HepG2 (cell line): Measurements from ENCODE around the gene SLC2A4. TPM values are rescaled to one million over a fixed set of nuclear protein-coding genes. Genes with fewer than 3 reads are reported as not detected.

Source experiments
- EEA1 ChIP-seq: sonication (generic); formaldehyde crosslinking; IDR thresholded peaks from 2 replicates; pipeline ENCODE4 v1.5.1; 2020; ENCODE audit warnings: mild to moderate bottlenecking, missing genetic modification reagents, borderline replicate concordance
- FOXP1 ChIP-seq, 2 experiments: fragments of 450-650 bp in 1 of 2; IDR thresholded peaks; 2 replicates each; pipeline ENCODE4 v1.6.1; 2017 to 2018; ENCODE audit warnings: antibody characterized with exemption in 1 of 2
- GATAD2A ChIP-seq: IDR thresholded peaks from 2 replicates; pipeline ENCODE4 v1.6.1; 2016
- KLF6 ChIP-seq: IDR thresholded peaks from 2 replicates; pipeline ENCODE4 v1.8.0; 2016; ENCODE audit warnings: missing biosample characterization, missing genetic modification reagents
- MEF2D ChIP-seq: sonication (generic); formaldehyde crosslinking; IDR thresholded peaks from 2 replicates; pipeline ENCODE4 v1.5.1; 2020; ENCODE audit warnings: mild to moderate bottlenecking, missing genetic modification reagents
- NRL ChIP-seq: sonication (generic); formaldehyde crosslinking; IDR thresholded peaks from 2 replicates; pipeline ENCODE4 v1.5.0; 2020; ENCODE audit warnings: missing genetic modification reagents, mild to moderate bottlenecking, moderate library complexity, borderline replicate concordance
- SMARCE1 ChIP-seq: fragments of 450-650 bp; IDR thresholded peaks from 2 replicates; pipeline ENCODE4 v1.6.1; 2017; ENCODE audit warnings: borderline replicate concordance
- SRY ChIP-seq: sonication (generic); formaldehyde crosslinking; IDR thresholded peaks from 2 replicates; pipeline ENCODE4 v1.8.0; 2022; ENCODE audit warnings: mild to moderate bottlenecking, missing genetic modification reagents
- polyA plus RNA-seq, 8 experiments: library from polyadenylated mRNA; depleted of rRNA in 3 of 8; stranded (reverse) in 7 of 8; unstranded in 1 of 8; fragments of >200 nt; fragmentation: Illumina TruSeq in 4 of 8; extraction: Trizol in 4 of 8; gene quantifications; 2 replicates each; pipeline versions ENCODE4 v1.2.1 to v1.2.3, GENCODE V29; 2011 to 2016; ENCODE audit warnings: low read depth in 4 of 8, missing spikeins in 1 of 8, mixed read lengths in 1 of 8; ENCODE audit not compliant: insufficient read depth in 1 of 8
- total RNA-seq, 5 experiments: library from RNA; depleted of rRNA; stranded (reverse); fragments of >200 nt; fragmentation: Illumina TruSeq; extraction: Trizol; gene quantifications; 2 replicates each; pipeline ENCODE4 v1.2.3, GENCODE V29; 2016; ENCODE audit warnings: low read depth in 1 of 5
- TF ChIP-seq, protein P1 (sequence below): sonication (generic); formaldehyde crosslinking; IDR thresholded peaks from 2 replicates; pipeline ENCODE4 v1.8.0; 2022; ENCODE audit warnings: mild to moderate bottlenecking, missing genetic modification reagents, moderate library complexity
- TF ChIP-seq, protein P2 (sequence below): sonication (generic); formaldehyde crosslinking; IDR thresholded peaks from 2 replicates; pipeline ENCODE4 v1.4.0; 2020; ENCODE audit warnings: missing genetic modification reagents, borderline replicate concordance
- TF ChIP-seq, protein P3 (sequence below): IDR thresholded peaks from 2 replicates; pipeline ENCODE4 v1.6.1; 2016; ENCODE audit warnings: mild to moderate bottlenecking, missing biosample characterization, missing genetic modification reagents
- TF ChIP-seq, protein P4 (sequence below): sonication (generic); formaldehyde crosslinking; IDR thresholded peaks from 2 replicates; pipeline ENCODE4 v1.5.1; 2020; ENCODE audit warnings: mild to moderate bottlenecking, missing genetic modification reagents, moderate library complexity
- TF ChIP-seq, protein P5 (sequence below): sonication (generic); formaldehyde crosslinking; IDR thresholded peaks from 2 replicates; pipeline ENCODE4; 2020; ENCODE audit warnings: missing genetic modification reagents, mild to moderate bottlenecking, borderline replicate concordance
- TF ChIP-seq, protein P6 (sequence below): sonication (generic); formaldehyde crosslinking; IDR thresholded peaks from 2 replicates; pipeline ENCODE4 v1.8.1; 2023; ENCODE audit warnings: mild to moderate bottlenecking, inconsistent platforms, moderate library complexity, missing genetic modification reagents, borderline replicate concordance

Gene SLC2A4
- total and polyA plus RNA-seq, 2 of the 13 experiments (the other 11 are each of a cell fraction or from before 2014, with no cell fraction given) = 4.9 to 5.8 TPM

DNA sequence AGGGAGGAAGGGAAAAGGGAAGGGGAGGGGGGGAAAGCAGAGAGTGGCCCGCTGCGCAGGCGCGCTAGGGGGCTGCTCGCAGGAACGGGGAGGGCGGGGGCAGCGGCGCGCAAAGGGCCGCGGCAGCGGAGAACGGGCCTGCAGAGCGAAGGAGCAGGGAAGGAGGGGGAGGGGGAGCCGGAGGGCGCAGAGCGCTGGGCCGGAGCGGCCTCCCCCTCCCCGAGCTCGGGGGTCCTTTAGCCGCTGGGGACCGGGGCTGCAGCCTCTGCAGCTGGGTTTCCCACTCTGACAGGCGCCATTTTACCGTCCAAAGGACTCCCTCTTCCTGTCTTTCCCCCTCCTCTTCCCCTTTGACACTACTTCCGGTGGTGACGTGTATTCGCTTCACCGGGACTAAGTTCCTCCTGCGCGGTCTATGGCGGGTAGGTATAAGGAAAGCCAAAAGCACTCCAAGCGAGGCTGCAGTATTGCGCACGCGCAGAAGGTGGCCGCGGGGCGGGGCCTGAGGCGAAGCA, 29.8 kb upstream of the SLC2A4 start, which contains the start of gene CTDNEP1 (continued):
- TF ChIP-seq, protein P1, sequence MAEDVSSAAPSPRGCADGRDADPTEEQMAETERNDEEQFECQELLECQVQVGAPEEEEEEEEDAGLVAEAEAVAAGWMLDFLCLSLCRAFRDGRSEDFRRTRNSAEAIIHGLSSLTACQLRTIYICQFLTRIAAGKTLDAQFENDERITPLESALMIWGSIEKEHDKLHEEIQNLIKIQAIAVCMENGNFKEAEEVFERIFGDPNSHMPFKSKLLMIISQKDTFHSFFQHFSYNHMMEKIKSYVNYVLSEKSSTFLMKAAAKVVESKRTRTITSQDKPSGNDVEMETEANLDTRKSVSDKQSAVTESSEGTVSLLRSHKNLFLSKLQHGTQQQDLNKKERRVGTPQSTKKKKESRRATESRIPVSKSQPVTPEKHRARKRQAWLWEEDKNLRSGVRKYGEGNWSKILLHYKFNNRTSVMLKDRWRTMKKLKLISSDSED (CRISPR knock-in tag) = no peak
- TF ChIP-seq, protein P2, sequence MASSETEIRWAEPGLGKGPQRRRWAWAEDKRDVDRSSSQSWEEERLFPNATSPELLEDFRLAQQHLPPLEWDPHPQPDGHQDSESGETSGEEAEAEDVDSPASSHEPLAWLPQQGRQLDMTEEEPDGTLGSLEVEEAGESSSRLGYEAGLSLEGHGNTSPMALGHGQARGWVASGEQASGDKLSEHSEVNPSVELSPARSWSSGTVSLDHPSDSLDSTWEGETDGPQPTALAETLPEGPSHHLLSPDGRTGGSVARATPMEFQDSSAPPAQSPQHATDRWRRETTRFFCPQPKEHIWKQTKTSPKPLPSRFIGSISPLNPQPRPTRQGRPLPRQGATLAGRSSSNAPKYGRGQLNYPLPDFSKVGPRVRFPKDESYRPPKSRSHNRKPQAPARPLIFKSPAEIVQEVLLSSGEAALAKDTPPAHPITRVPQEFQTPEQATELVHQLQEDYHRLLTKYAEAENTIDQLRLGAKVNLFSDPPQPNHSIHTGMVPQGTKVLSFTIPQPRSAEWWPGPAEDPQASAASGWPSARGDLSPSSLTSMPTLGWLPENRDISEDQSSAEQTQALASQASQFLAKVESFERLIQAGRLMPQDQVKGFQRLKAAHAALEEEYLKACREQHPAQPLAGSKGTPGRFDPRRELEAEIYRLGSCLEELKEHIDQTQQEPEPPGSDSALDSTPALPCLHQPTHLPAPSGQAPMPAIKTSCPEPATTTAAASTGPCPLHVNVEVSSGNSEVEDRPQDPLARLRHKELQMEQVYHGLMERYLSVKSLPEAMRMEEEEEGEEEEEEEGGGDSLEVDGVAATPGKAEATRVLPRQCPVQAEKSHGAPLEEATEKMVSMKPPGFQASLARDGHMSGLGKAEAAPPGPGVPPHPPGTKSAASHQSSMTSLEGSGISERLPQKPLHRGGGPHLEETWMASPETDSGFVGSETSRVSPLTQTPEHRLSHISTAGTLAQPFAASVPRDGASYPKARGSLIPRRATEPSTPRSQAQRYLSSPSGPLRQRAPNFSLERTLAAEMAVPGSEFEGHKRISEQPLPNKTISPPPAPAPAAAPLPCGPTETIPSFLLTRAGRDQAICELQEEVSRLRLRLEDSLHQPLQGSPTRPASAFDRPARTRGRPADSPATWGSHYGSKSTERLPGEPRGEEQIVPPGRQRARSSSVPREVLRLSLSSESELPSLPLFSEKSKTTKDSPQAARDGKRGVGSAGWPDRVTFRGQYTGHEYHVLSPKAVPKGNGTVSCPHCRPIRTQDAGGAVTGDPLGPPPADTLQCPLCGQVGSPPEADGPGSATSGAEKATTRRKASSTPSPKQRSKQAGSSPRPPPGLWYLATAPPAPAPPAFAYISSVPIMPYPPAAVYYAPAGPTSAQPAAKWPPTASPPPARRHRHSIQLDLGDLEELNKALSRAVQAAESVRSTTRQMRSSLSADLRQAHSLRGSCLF (CRISPR knock-in tag) = no peak
- no peak for TF ChIP-seq EEA1 (CRISPR knock-in tag)
- TF ChIP-seq, protein P3, sequence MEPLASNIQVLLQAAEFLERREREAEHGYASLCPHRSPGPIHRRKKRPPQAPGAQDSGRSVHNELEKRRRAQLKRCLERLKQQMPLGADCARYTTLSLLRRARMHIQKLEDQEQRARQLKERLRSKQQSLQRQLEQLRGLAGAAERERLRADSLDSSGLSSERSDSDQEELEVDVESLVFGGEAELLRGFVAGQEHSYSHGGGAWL = no peak
- peak; percentile 21; the same call in 1 of the 2 replicates for TF ChIP-seq KLF6 (CRISPR knock-in tag)
- TF ChIP-seq FOXP1 (IDR thresholded peaks at IDR 0.05) = no peak
- no peak for TF ChIP-seq FOXP1 (CRISPR knock-in tag; IDR thresholded peaks at IDR 0.05)
- no peak for TF ChIP-seq NRL (CRISPR knock-in tag)
- TF ChIP-seq SRY (CRISPR knock-in tag) = no peak
- TF ChIP-seq, protein P4, sequence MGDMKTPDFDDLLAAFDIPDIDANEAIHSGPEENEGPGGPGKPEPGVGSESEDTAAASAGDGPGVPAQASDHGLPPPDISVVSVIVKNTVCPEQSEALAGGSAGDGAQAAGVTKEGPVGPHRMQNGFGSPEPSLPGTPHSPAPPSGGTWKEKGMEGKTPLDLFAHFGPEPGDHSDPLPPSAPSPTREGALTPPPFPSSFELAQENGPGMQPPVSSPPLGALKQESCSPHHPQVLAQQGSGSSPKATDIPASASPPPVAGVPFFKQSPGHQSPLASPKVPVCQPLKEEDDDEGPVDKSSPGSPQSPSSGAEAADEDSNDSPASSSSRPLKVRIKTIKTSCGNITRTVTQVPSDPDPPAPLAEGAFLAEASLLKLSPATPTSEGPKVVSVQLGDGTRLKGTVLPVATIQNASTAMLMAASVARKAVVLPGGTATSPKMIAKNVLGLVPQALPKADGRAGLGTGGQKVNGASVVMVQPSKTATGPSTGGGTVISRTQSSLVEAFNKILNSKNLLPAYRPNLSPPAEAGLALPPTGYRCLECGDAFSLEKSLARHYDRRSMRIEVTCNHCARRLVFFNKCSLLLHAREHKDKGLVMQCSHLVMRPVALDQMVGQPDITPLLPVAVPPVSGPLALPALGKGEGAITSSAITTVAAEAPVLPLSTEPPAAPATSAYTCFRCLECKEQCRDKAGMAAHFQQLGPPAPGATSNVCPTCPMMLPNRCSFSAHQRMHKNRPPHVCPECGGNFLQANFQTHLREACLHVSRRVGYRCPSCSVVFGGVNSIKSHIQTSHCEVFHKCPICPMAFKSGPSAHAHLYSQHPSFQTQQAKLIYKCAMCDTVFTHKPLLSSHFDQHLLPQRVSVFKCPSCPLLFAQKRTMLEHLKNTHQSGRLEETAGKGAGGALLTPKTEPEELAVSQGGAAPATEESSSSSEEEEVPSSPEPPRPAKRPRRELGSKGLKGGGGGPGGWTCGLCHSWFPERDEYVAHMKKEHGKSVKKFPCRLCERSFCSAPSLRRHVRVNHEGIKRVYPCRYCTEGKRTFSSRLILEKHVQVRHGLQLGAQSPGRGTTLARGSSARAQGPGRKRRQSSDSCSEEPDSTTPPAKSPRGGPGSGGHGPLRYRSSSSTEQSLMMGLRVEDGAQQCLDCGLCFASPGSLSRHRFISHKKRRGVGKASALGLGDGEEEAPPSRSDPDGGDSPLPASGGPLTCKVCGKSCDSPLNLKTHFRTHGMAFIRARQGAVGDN (CRISPR knock-in tag) = no peak
- no peak for TF ChIP-seq GATAD2A (CRISPR knock-in tag)
- TF ChIP-seq SMARCE1 = no peak
- TF ChIP-seq, protein P5, sequence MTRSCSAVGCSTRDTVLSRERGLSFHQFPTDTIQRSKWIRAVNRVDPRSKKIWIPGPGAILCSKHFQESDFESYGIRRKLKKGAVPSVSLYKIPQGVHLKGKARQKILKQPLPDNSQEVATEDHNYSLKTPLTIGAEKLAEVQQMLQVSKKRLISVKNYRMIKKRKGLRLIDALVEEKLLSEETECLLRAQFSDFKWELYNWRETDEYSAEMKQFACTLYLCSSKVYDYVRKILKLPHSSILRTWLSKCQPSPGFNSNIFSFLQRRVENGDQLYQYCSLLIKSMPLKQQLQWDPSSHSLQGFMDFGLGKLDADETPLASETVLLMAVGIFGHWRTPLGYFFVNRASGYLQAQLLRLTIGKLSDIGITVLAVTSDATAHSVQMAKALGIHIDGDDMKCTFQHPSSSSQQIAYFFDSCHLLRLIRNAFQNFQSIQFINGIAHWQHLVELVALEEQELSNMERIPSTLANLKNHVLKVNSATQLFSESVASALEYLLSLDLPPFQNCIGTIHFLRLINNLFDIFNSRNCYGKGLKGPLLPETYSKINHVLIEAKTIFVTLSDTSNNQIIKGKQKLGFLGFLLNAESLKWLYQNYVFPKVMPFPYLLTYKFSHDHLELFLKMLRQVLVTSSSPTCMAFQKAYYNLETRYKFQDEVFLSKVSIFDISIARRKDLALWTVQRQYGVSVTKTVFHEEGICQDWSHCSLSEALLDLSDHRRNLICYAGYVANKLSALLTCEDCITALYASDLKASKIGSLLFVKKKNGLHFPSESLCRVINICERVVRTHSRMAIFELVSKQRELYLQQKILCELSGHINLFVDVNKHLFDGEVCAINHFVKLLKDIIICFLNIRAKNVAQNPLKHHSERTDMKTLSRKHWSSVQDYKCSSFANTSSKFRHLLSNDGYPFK (CRISPR knock-in tag) = peak; percentile 98
- TF ChIP-seq, protein P6, sequence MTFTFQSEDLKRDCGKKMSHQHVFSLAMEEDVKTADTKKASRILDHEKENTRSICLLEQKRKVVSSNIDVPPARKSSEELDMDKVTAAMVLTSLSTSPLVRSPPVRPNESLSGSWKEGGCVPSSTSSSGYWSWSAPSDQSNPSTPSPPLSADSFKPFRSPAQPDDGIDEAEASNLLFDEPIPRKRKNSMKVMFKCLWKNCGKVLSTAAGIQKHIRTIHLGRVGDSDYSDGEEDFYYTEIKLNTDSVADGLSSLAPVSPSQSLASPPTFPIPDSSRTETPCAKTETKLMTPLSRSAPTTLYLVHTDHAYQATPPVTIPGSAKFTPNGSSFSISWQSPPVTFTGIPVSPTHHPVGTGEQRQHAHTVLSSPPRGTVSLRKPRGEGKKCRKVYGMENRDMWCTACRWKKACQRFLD (CRISPR knock-in tag) = no peak
- TF ChIP-seq MEF2D (CRISPR knock-in tag) = no peak
